T-helper 2 cell treated with Interferon-gamma antibody and Interleukin-4, amounts not matched to agents 5 μg/mL and 100 μg/mL, for 36 hours (primary cell): Measurements from ENCODE around the gene BABAM2.

Source experiments
- DNase-seq: peaks from one replicate; pipeline ENCODE4 v3.0.0; 2021; ENCODE audit warnings: low spot score
- H3K27ac Mint-ChIP-seq: one replicate; pipeline ENCODE4 v1.8.0; 2021; ENCODE audit warnings: mild to moderate bottlenecking, mixed read lengths
- H3K27me3 Mint-ChIP-seq: one replicate; pipeline ENCODE4 v1.8.0; 2021; ENCODE audit warnings: low read depth, mixed read lengths
- H3K36me3 Mint-ChIP-seq: one replicate; pipeline ENCODE4 v1.8.0; 2021; ENCODE audit warnings: low read depth, mixed read lengths
- H3K4me1 Mint-ChIP-seq: one replicate; pipeline ENCODE4 v1.8.0; 2021; ENCODE audit warnings: low read depth, mixed read lengths
- H3K4me3 Mint-ChIP-seq: one replicate; pipeline ENCODE4 v1.8.0; 2022; ENCODE audit warnings: mild to moderate bottlenecking, moderate library complexity, mixed read lengths
- H3K9me3 Mint-ChIP-seq: one replicate; pipeline ENCODE4 v1.8.0; 2021; ENCODE audit warnings: mixed read lengths

BABAM2 gene

GRCh38 chr2:28318023-28318422, 427.5 kb downstream of the BABAM2 start:
- no peak overlapping the region for H3K4me3 Mint-ChIP-seq
- H3K27me3 Mint-ChIP-seq = no peaks in the 10 kb centered on the region
- H3K36me3 Mint-ChIP-seq = no peaks in the 10 kb centered on the region
- no peak for DNase-seq
- no peaks in the 10 kb centered on the region for H3K9me3 Mint-ChIP-seq
- no peak overlapping the region for H3K27ac Mint-ChIP-seq
- no peaks in the 10 kb centered on the region for H3K4me1 Mint-ChIP-seq

- Mint-ChIP-seq H3K9me3 (no peaks in the 10 kb centered on the region), H3K27me3 (no peaks in the 10 kb centered on the region), H3K27ac (no peak overlapping the region), H3K4me1 (no peaks in the 10 kb centered on the region), H3K36me3 (no peaks in the 10 kb centered on the region), H3K4me3 (no peak overlapping the region)
- DNase-seq = no peak
Observed at GRCh38 chr2:28318462-28319117, 428.1 kb downstream of the BABAM2 start.

DNA sequence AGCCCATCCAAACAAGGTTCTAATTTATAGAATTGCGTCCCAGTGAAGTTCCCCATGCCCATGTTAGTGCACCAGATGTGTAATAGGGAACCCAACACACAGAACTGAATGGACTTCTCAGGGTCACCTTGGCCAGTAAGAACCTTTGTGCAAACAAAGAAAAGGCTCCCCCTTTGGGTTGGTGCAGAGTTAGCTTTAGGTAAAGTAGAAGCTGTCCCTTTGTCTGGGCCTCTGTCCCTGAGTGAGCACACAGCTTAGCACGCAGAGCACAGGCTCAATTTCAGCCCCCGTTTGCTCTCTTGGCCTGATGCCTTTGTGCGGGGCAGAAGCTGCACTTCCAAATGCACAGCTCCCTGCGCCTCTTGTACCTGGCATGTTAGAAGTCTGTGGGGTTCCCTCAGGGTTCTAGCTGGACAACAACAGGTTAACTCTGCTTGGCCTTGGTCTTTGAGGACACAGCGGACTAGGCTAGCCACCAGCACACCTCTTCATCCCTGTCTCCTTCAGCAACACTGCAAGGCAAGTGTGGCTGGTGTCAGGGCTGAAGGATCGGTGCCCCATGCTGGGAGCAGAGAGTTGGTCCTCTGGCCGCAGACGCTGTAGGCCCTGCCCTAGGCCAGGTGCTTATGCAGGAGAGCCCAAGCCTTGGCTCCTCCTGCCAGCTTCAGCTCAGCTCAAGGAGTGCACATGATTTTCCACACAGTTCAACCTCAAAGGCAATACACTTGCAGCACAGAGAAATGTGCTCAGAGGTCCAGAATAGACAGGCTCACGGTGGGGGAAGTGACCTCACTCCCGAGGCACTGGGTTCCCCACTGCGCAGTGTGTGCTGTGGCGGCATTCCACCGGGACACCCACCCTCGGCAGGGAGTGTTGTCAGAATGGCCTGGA, 428.8 kb downstream of the BABAM2 start:
- Mint-ChIP-seq H3K27me3 (no peaks in the 10 kb centered on the region), H3K4me1 (peaks cover 2% of the 10 kb centered on the region), H3K27ac (no peak overlapping the region), H3K9me3 (no peaks in the 10 kb centered on the region), H3K36me3 (no peaks in the 10 kb centered on the region), H3K4me3 (no peak overlapping the region)
- no peak for DNase-seq

DNA sequence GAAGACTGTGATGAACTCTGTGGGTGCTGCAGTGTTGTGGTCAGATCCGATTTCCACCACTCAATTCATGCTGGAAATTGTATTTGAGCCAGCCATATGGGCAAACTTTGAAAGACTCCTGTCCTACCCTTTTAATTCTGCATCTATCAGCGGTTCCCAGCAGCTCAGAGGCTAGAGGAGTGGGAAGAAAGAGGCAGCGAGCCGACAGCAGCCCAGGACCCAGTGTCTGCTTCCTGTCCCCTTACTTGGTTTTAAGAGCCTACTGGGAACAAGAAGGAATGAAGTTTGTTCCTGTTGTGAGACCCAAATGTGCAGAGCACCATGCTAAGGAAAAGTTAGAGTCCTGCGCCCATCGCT, 429.5 kb downstream of the BABAM2 start:
- Mint-ChIP-seq H3K4me1 (peaks cover 3% of the 10 kb centered on the region), H3K9me3 (no peaks in the 10 kb centered on the region), H3K27ac (no peak overlapping the region), H3K4me3 (no peak overlapping the region), H3K27me3 (no peaks in the 10 kb centered on the region), H3K36me3 (no peaks in the 10 kb centered on the region)
- no peak for DNase-seq

DNA sequence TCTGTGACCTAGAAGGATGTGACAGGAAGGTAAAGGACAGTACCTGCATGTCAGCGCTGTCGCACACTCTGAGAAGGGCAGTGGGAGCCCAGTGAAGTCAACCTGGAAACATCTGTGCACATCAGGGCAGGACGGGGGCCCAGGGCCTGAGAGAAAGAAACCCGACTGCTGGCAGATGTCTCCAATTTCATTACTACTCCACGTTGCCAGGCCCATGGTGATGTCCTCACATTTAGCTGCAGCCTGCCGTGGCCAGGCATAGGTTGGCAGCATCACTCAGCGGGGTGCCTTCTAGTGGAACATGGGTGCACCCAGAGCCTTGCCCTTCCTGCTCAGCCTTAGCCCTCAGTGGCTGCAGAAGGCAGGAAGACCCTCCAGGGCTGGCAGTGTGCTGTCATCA, 429.8 kb downstream of the BABAM2 start:
- DNase-seq = no peak
- Mint-ChIP-seq H3K4me3 (no peak overlapping the region), H3K36me3 (no peaks in the 10 kb centered on the region), H3K27ac (no peak overlapping the region), H3K4me1 (peaks cover 3% of the 10 kb centered on the region), H3K27me3 (no peaks in the 10 kb centered on the region), H3K9me3 (no peaks in the 10 kb centered on the region)

- H3K27me3 Mint-ChIP-seq = no peaks in the 10 kb centered on the region
- no peak overlapping the region for H3K27ac Mint-ChIP-seq
- no peaks in the 10 kb centered on the region for H3K36me3 Mint-ChIP-seq
- DNase-seq = no peak
- H3K9me3 Mint-ChIP-seq = no peaks in the 10 kb centered on the region
- H3K4me1 Mint-ChIP-seq = peaks cover 3% of the 10 kb centered on the region
- no peak overlapping the region for H3K4me3 Mint-ChIP-seq
Observed at GRCh38 chr2:28321426-28321825, 430.9 kb downstream of the BABAM2 start.

- DNase-seq = no peak
- Mint-ChIP-seq H3K27ac (no peak overlapping the region), H3K27me3 (no peaks in the 10 kb centered on the region), H3K36me3 (no peaks in the 10 kb centered on the region), H3K4me3 (no peak overlapping the region), H3K9me3 (no peaks in the 10 kb centered on the region), H3K4me1 (peaks cover 3% of the 10 kb centered on the region)
Observed at GRCh38 chr2:28322051-28322450, 431.5 kb downstream of the BABAM2 start.

- Mint-ChIP-seq H3K9me3 (no peaks in the 10 kb centered on the region), H3K4me1 (peaks cover 4% of the 10 kb centered on the region), H3K4me3 (no peak overlapping the region), H3K27me3 (no peaks in the 10 kb centered on the region), H3K27ac (no peak overlapping the region), H3K36me3 (no peaks in the 10 kb centered on the region)
- DNase-seq = no peak
Observed at GRCh38 chr2:28322456-28322855, 431.9 kb downstream of the BABAM2 start.

GRCh38 chr2:28322981-28323396, 432.5 kb downstream of the BABAM2 start:
- Mint-ChIP-seq H3K9me3 (no peaks in the 10 kb centered on the region), H3K4me1 (peaks cover 6% of the 10 kb centered on the region), H3K4me3 (no peak overlapping the region), H3K27me3 (no peaks in the 10 kb centered on the region), H3K36me3 (peaks cover 2% of the 10 kb centered on the region), H3K27ac (no peak overlapping the region)
- no peak for DNase-seq

- Mint-ChIP-seq H3K4me1 (peaks cover 14% of the 10 kb centered on the region), H3K36me3 (peaks cover 11% of the 10 kb centered on the region), H3K9me3 (no peaks in the 10 kb centered on the region), H3K27me3 (no peaks in the 10 kb centered on the region), H3K4me3 (no peak overlapping the region), H3K27ac (no peak overlapping the region)
- no peak for DNase-seq
Observed at GRCh38 chr2:28325173-28325566, 434.6 kb downstream of the BABAM2 start.

GRCh38 chr2:28325567-28326468, 435.3 kb downstream of the BABAM2 start:
- Mint-ChIP-seq H3K4me3 (no peak overlapping the region), H3K4me1 (peaks cover 14% of the 10 kb centered on the region), H3K27me3 (no peaks in the 10 kb centered on the region), H3K27ac (no peak overlapping the region), H3K36me3 (peaks cover 13% of the 10 kb centered on the region), H3K9me3 (no peaks in the 10 kb centered on the region)
- DNase-seq = no peak

DNA sequence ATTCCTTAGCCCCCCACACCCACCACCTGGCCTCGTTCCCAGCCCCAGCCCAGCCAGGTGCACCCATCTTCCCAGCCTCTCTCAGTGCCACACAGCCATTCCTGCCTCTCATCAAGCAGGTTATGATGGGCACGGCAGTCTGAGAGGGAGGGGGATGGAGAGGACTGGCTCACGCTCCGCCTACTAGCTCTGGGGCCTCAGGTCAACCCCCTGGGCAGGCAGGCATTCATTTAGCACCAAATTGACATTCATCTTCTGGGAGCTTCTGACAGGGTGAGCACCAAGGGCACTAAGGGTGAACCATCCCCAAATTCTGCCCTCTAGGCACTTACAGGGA, 435.9 kb downstream of the BABAM2 start:
- H3K36me3 Mint-ChIP-seq = peaks cover 13% of the 10 kb centered on the region
- H3K4me3 Mint-ChIP-seq = no peak overlapping the region

GRCh38 chr2:28326881-28327505, 436.5 kb downstream of the BABAM2 start:
- Mint-ChIP-seq H3K4me3 (no peak overlapping the region), H3K36me3 (peaks cover 13% of the 10 kb centered on the region), H3K27me3 (no peaks in the 10 kb centered on the region), H3K4me1 (peaks cover 14% of the 10 kb centered on the region), H3K9me3 (no peaks in the 10 kb centered on the region), H3K27ac (no peak overlapping the region)
- no peak for DNase-seq

More for the DNA sequence above, 435.9 kb downstream of the BABAM2 start:
- H3K27ac Mint-ChIP-seq = no peak overlapping the region
- H3K9me3 Mint-ChIP-seq = no peaks in the 10 kb centered on the region
- H3K4me1 Mint-ChIP-seq = peaks cover 14% of the 10 kb centered on the region
- H3K27me3 Mint-ChIP-seq = no peaks in the 10 kb centered on the region
- DNase-seq = no peak
